NB4 (cell line): ENCODE measurements around the gene TYMS.
A peak's percentile ranks its signal among the peaks of the same experiment; 100 is the strongest.

Experiments
- DNase-seq: peaks from one replicate; pipeline ENCODE4 v3.0.0; 2010; ENCODE audit warnings: low read depth
- H3K4me3 ChIP-seq: one replicate; pipeline ENCODE4 v1.5.1; 2011; ENCODE audit warnings: mild to moderate bottlenecking, low read depth, low read length, moderate library complexity
- CTCF ChIP-seq: IDR thresholded peaks from one replicate; pipeline ENCODE4 v1.5.1; 2012; ENCODE audit warnings: low read depth, low read length
- MAX ChIP-seq: IDR thresholded peaks from 2 replicates; pipeline ENCODE4 v1.6.1; 2011; ENCODE audit warnings: low read depth, low read length
- MYC ChIP-seq: IDR thresholded peaks from 2 replicates; pipeline ENCODE4 v1.6.1; 2011; ENCODE audit warnings: low read depth, low read length
- POLR2A ChIP-seq: IDR thresholded peaks from 2 replicates; pipeline ENCODE4 v1.6.1; 2011; ENCODE audit warnings: mild to moderate bottlenecking; ENCODE audit not compliant: insufficient read length; ENCODE audit errors: extremely low read depth

Gene TYMS

GRCh38 chr18:711657-712400 is 54.4 kb downstream of the TYMS start:
- H3K4me3 ChIP-seq: peak overlapping the region; percentile 75
- peak; percentile 87 for DNase-seq
- peak; percentile 81 for TF ChIP-seq MYC
- TF ChIP-seq CTCF: peak; percentile 15
- TF ChIP-seq MAX: peak; percentile 80
- TF ChIP-seq POLR2A: no peak

GRCh38 chr18:712401-713134 is 55.1 kb downstream of the TYMS start, which contains the start of gene ENOSF1:
Gene ENOSF1 (minus strand): TSS chr18:712630. CDS start chr18:712587, 43 bp downstream.
- peak within 1 kb of the TSS; percentile 75 for H3K4me3 ChIP-seq
- DNase-seq: peak; percentile 91
- TF ChIP-seq MYC (peak; percentile 47), MAX (no peak), CTCF (peak; percentile 58), POLR2A (peak; percentile 34)

- TF ChIP-seq CTCF: no peak
- TF ChIP-seq POLR2A: no peak
- no peak for TF ChIP-seq MAX
- no peak for TF ChIP-seq MYC
- no peak overlapping the region for H3K4me3 ChIP-seq
- no peak for DNase-seq
Measured at GRCh38 chr18:713135-713490, 55.7 kb downstream of the TYMS start.

GRCh38 chr18:715626-716025 is 58.2 kb downstream of the TYMS start:
- TF ChIP-seq POLR2A: no peak
- no peak for TF ChIP-seq MYC
- TF ChIP-seq CTCF: no peak
- no peak overlapping the region for H3K4me3 ChIP-seq
- DNase-seq: no peak

GRCh38 chr18:717003-717402 is 59.5 kb downstream of the TYMS start:
- no peak overlapping the region for H3K4me3 ChIP-seq
- TF ChIP-seq CTCF: no peak
- no peak for TF ChIP-seq MYC
- no peak for TF ChIP-seq MAX
- TF ChIP-seq POLR2A: no peak
- no peak for DNase-seq
